ENCODE results near the gene LPIN3. TPM values are rescaled to one million over a fixed set of nuclear protein-coding genes. Genes with fewer than 3 reads are reported as not detected.

Gene LPIN3
- total RNA-seq, 1 experiment from 2014 or later = 32.6 TPM

GRCh38 chr20:41359541-41360011, 19.0 kb downstream of the LPIN3 start:
- DNase-seq = no peak
- Histone ChIP-seq H3K9me3 (no peaks in the 10 kb centered on the region), H3K27me3 (replicated peaks; ENCODE audit: control insufficient read depth, insufficient read depth, low read length) (peaks cover 2% of the 10 kb centered on the region; the same call in 1 of the 2 replicates), H3K4me1 (no peaks in the 10 kb centered on the region), H3K36me3 (ENCODE audit: control insufficient read depth, insufficient read depth, low read length) (peaks cover 1% of the 10 kb centered on the region), H3K4me3 (ENCODE audit: low read depth, low read length) (no peak overlapping the region)
- no peak for TF ChIP-seq CTCF (IDR thresholded peaks at IDR 0.05; ENCODE audit: insufficient read depth in 1 of 2, low read depth in 1 of 2, low read length in 1 of 2, severe bottlenecking in 1 of 2, unreplicated experiment in 1 of 2)
- H3K36me3 Mint-ChIP-seq (ENCODE audit: insufficient read depth, unreplicated experiment) = no peaks in the 10 kb centered on the region
- no TSS peak for BruUV-seq (replicated peaks)
- intact Hi-C loops (cut with micrococcal nuclease; ENCODE audit: unreplicated experiment) = no loop called here
- POLR2A ChIA-PET = interaction anchor here (0.7 kb wide), 1 partner anchor 19 kb away, joined by 3 read pairs; no protein-coding TSS in a partner anchor
- peaks cover 2% of the 10 kb centered on the region for H3K27me3 Mint-ChIP-seq (ENCODE audit: insufficient read depth, unreplicated experiment)
- H3K4me3 Mint-ChIP-seq (ENCODE audit: unreplicated experiment) = no peak overlapping the region
- no peak overlapping the region for H3K27ac Mint-ChIP-seq (ENCODE audit: unreplicated experiment)
- no peaks in the 10 kb centered on the region for H3K9me3 Mint-ChIP-seq (ENCODE audit: unreplicated experiment)
- H3K4me1 Mint-ChIP-seq (ENCODE audit: low read depth, unreplicated experiment) = no peaks in the 10 kb centered on the region
- CTCF ChIA-PET = interaction anchor here (1.5 to 3.5 kb wide), 2 partner anchors 19 to 224 kb away, joined by 3 to 36 read pairs; partner anchors contain the start of gene LPIN3

- Histone ChIP-seq H3K27me3 (replicated peaks; ENCODE audit: control insufficient read depth, insufficient read depth, low read length) (peaks cover 8% of the 10 kb centered on the region), H3K4me3 (ENCODE audit: low read depth, low read length) (no peak overlapping the region), H3K4me1 (0 out of 2 replicates have a peak, but pooled peaks cover 4% of the 10 kb centered on the region), H3K9me3 (no peaks in the 10 kb centered on the region), H3K36me3 (ENCODE audit: control insufficient read depth, insufficient read depth, low read length) (peaks cover 1% of the 10 kb centered on the region; the same call in 1 of the 2 replicates)
- Mint-ChIP-seq H3K27ac (ENCODE audit: unreplicated experiment) (no peak overlapping the region), H3K4me3 (ENCODE audit: unreplicated experiment) (no peak overlapping the region), H3K27me3 (ENCODE audit: insufficient read depth, unreplicated experiment) (peaks cover 13% of the 10 kb centered on the region), H3K4me1 (ENCODE audit: low read depth, unreplicated experiment) (peaks cover 5% of the 10 kb centered on the region), H3K9me3 (ENCODE audit: unreplicated experiment) (no peaks in the 10 kb centered on the region), H3K36me3 (ENCODE audit: insufficient read depth, unreplicated experiment) (no peaks in the 10 kb centered on the region)
- CTCF ChIA-PET = interaction anchor here (0.5 to 2.0 kb wide), 2 partner anchors 20 to 21 kb away, joined by 4 to 12 read pairs; partner anchors contain the start of gene LPIN3
- intact Hi-C loops (cut with micrococcal nuclease; ENCODE audit: unreplicated experiment) = no loop called here
- DNase-seq = no peak
- TF ChIP-seq CTCF (IDR thresholded peaks at IDR 0.05; ENCODE audit: insufficient read depth in 1 of 2, low read depth in 1 of 2, low read length in 1 of 2, severe bottlenecking in 1 of 2, unreplicated experiment in 1 of 2) = no peak
- POLR2A ChIA-PET = no interaction called here
- BruUV-seq (replicated peaks) = no TSS peak
Observed at GRCh38 chr20:41360831-41361756, 20.5 kb downstream of the LPIN3 start.
